Measurements from ENCODE around the gene CPD. TPM values are rescaled to one million over a fixed set of nuclear protein-coding genes. Genes with fewer than 3 reads are reported as not detected.
A peak's percentile ranks its signal among the peaks of the same experiment; 100 is the strongest.

Gene CPD
- total and polyA plus RNA-seq, 8 donors: 4.1 to 278 (median 22.0) TPM

DNA sequence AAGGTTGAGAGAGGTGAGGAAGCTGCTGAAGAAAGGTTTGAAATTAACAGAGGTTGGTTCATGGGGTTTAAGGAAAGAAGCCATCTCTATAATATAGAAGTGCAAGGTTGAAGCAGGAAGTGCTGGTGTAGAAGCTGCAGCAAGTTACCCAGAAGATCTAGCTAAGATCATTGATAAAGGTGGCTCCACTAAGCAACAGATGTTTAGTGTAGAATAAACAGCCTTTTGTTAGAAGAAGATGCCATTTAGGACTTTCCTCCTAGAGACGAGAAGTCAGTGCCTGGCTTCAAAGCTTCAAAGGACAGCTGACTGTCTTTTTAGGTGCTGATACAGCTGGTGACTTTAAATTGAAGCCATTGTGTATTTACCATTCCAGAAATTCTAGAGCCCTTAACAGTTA, 127.8 kb downstream of the CPD start:
- DNase-seq: no peak
- Histone ChIP-seq H3K9me3 (no peaks in the 10 kb centered on the region), H3K27ac (peak overlapping the region in 2 of 5 donors; percentile 18 to 38), H3K4me1 (peaks cover 0 to 17% (median 13%) of the 10 kb centered on the region in 4 donors), H3K27me3 (no peaks in the 10 kb centered on the region), H3K4me3 (no peak overlapping the region), H3K36me3 (peaks cover 7 to 65% (median 57%) of the 10 kb centered on the region in 4 donors)
- 27 to 67% (median 46%) methylated on average over 1 of the region's 1 CpG for WGBS, 5 donors
- intact Hi-C loops (cut with DNase I; ENCODE audit: low total_unique reads): no loop called here
- TF ChIP-seq, protein P1, sequence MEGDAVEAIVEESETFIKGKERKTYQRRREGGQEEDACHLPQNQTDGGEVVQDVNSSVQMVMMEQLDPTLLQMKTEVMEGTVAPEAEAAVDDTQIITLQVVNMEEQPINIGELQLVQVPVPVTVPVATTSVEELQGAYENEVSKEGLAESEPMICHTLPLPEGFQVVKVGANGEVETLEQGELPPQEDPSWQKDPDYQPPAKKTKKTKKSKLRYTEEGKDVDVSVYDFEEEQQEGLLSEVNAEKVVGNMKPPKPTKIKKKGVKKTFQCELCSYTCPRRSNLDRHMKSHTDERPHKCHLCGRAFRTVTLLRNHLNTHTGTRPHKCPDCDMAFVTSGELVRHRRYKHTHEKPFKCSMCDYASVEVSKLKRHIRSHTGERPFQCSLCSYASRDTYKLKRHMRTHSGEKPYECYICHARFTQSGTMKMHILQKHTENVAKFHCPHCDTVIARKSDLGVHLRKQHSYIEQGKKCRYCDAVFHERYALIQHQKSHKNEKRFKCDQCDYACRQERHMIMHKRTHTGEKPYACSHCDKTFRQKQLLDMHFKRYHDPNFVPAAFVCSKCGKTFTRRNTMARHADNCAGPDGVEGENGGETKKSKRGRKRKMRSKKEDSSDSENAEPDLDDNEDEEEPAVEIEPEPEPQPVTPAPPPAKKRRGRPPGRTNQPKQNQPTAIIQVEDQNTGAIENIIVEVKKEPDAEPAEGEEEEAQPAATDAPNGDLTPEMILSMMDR (IDR thresholded peaks at IDR 0.05): no peak
- no peak for TF ChIP-seq POLR2A (IDR thresholded peaks at IDR 0.05)
- no peak for TF ChIP-seq POLR2AphosphoS5 (IDR thresholded peaks at IDR 0.05)
- no peak for TF ChIP-seq EP300 (IDR thresholded peaks at IDR 0.05)

DNA sequence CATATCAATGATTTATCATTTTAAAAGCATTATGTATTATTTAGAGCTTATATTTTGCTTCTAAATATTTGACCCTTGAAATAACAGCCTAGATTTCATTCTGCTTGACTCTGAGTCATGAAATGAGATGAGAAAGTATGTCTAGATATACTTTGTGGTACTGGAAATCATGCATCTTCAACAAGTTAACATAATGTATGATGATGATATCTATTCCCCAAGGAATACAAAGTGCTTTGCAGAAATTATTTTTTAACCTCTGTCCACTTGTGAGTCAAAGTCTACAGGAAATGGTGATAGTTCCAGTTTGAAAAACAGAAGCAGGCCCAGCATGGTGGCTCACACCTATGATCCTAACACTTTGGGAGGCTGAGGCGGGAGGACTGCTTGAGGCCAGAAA, 134.6 kb downstream of the CPD start:
- Histone ChIP-seq H3K9me3 (no peaks in the 10 kb centered on the region), H3K36me3 (peaks cover 0 to 60% (median 50%) of the 10 kb centered on the region in 4 donors), H3K4me3 (no peak overlapping the region), H3K27ac (no peak overlapping the region), H3K27me3 (no peaks in the 10 kb centered on the region), H3K4me1 (peaks cover 0 to 8% (median 1%) of the 10 kb centered on the region in 4 donors)
- TF ChIP-seq EP300 (IDR thresholded peaks at IDR 0.05): no peak
- WGBS, 5 donors: 93 to 100% (median 97%) methylated on average over 1 of the region's 1 CpG
- intact Hi-C loops (cut with DNase I; ENCODE audit: low total_unique reads): no loop called here
- DNase-seq: no peak

DNA sequence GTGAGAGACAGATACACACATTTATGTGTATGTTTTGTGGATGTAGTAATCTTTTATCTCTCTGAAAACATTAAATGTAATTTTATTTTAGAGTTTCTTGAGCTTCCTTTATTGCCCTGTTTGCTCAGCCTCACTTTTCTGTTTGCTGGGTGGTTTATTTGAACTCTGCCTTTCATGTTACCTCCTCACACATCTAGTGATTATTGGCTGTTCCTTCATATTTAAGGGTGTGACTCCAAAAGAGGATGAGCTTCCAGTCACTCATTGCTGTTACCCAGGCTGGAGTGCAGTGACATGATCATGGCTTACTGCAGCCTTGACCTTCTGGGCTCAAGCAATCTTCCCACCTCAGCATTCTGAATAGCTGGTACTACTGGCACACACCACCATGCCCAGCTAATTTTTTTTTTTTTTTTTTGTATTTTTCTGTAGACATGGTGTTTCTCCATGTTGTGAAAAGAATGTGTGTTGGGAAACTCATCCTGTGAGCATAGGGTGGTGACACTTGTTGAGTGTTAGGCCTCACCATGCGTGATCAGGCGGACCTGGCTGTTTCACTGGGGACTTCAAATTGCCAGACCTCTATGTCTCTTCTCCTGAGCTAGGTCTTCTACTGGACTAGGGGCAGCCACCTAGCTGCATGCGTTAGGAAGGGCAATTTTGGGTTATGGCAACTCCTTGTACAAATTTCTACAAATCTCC, 136.3 kb downstream of the CPD start:
- DNase-seq: no peak
- peaks cover 0 to 14% (median 8%) of the 10 kb centered on the region in 4 donors for H3K4me1 ChIP-seq
- no peak overlapping the region for H3K4me3 ChIP-seq
- no peak overlapping the region for H3K27ac ChIP-seq
- no peaks in the 10 kb centered on the region for H3K9me3 ChIP-seq
- H3K36me3 ChIP-seq: peaks cover 0 to 65% (median 62%) of the 10 kb centered on the region in 4 donors
- intact Hi-C loops (cut with DNase I; ENCODE audit: low total_unique reads): no loop called here
- 94 to 100% (median 100%) methylated on average over 3 of the region's 3 CpGs for WGBS, 5 donors
- TF ChIP-seq, protein P1 (IDR thresholded peaks at IDR 0.05): no peak
- TF ChIP-seq POLR2A (IDR thresholded peaks at IDR 0.05): no peak
- no peak for TF ChIP-seq EP300 (IDR thresholded peaks at IDR 0.05)
- TF ChIP-seq POLR2AphosphoS5 (IDR thresholded peaks at IDR 0.05): no peak
- H3K27me3 ChIP-seq: no peaks in the 10 kb centered on the region

DNA sequence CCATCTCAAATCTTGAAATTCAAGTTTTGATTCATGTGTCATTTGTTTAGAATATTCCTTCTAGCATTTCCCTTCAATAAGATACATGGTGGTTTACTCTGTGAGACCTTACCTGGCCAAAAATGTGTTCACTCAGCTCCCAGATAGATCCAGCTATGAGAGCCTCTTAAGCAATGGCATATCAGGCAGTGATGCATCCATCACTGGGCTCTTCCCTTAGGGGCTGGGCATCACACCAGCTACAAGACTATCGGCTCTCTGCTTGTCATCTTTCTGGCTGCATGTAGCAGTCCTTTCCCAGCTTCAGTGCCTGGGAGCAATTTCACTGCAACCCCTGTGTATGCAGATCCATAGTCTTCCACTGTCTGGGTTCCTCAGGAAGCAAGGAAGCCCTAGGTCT, 139.1 kb downstream of the CPD start:
- no peak overlapping the region for H3K4me3 ChIP-seq
- H3K9me3 ChIP-seq: no peaks in the 10 kb centered on the region
- H3K27me3 ChIP-seq: no peaks in the 10 kb centered on the region
- peaks cover 4 to 80% (median 74%) of the 10 kb centered on the region in 4 donors for H3K36me3 ChIP-seq
- DNase-seq: no peak
- intact Hi-C loops (cut with DNase I; ENCODE audit: low total_unique reads): no loop called here
- H3K4me1 ChIP-seq: peaks cover 0 to 21% (median 6%) of the 10 kb centered on the region in 4 donors
- TF ChIP-seq EP300 (IDR thresholded peaks at IDR 0.05): no peak
- TF ChIP-seq POLR2AphosphoS5 (IDR thresholded peaks at IDR 0.05): no peak
- TF ChIP-seq POLR2A (IDR thresholded peaks at IDR 0.05): no peak
- TF ChIP-seq, protein P1 (IDR thresholded peaks at IDR 0.05): no peak
- no peak overlapping the region for H3K27ac ChIP-seq
- WGBS, 5 donors: 79 to 100% (median 95%) methylated on average over 1 of the region's 1 CpG

DNA sequence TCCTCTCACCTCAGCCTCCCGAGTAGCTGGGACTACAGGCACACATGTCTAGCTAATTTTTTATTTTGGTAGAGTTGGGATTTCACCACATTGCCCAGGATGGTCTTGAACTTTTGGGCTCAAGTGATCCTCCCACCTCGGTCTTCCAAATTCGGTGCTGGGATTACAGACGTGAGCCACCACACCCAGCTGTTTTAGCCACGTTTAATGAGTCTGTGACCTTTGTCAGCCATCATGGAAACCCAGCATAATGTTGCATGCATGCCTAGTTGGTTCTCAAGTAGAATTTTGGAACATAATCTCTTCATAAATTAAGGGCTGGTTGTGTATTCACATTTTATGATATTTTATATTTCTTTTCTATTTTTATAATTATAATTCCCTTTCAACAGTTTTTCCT, 140.4 kb downstream of the CPD start:
- H3K4me1 ChIP-seq: peaks cover 0 to 21% (median 6%) of the 10 kb centered on the region in 4 donors
- no peaks in the 10 kb centered on the region for H3K27me3 ChIP-seq
- TF ChIP-seq, protein P1 (IDR thresholded peaks at IDR 0.05): no peak
- no peak for TF ChIP-seq POLR2A (IDR thresholded peaks at IDR 0.05)
- TF ChIP-seq POLR2AphosphoS5 (IDR thresholded peaks at IDR 0.05): no peak
- TF ChIP-seq EP300 (IDR thresholded peaks at IDR 0.05): no peak
- 70 to 82% (median 77%) methylated on average over 5 of the region's 5 CpGs for WGBS, 5 donors
- peaks cover 7 to 78% (median 72%) of the 10 kb centered on the region in 4 donors for H3K36me3 ChIP-seq
- H3K9me3 ChIP-seq: no peaks in the 10 kb centered on the region
- peak overlapping the region in 2 of 5 donors; percentile 44 to 66 for H3K27ac ChIP-seq
- H3K4me3 ChIP-seq: no peak overlapping the region
- intact Hi-C loops (cut with DNase I; ENCODE audit: low total_unique reads): no loop called here
- peak in 1 of 2 donors; percentile 6 for DNase-seq
